HepG2 (cell line): Measurements from ENCODE around the gene C11orf86. TPM values are rescaled to one million over a fixed set of nuclear protein-coding genes. Genes with fewer than 3 reads are reported as not detected.

Experiments used
- BORCS8-MEF2B ChIP-seq: sonication (generic); formaldehyde crosslinking; IDR thresholded peaks from 2 replicates; pipeline ENCODE4 v1.8.0; 2022; ENCODE audit warnings: mild to moderate bottlenecking, missing genetic modification reagents
- HES4 ChIP-seq: sonication (generic); formaldehyde crosslinking; IDR thresholded peaks from 2 replicates; pipeline ENCODE4 v1.9.0; 2021; ENCODE audit warnings: mild to moderate bottlenecking, missing genetic modification reagents, borderline replicate concordance
- IRF2 ChIP-seq: IDR thresholded peaks from 2 replicates; pipeline ENCODE4 v1.6.1; 2018; ENCODE audit warnings: missing genetic modification reagents, missing compliant biosample characterization
- KAT8 ChIP-seq: IDR thresholded peaks from 2 replicates; pipeline ENCODE4 v1.6.1; 2016; ENCODE audit warnings: missing genetic modification reagents, missing compliant biosample characterization
- KLF6 ChIP-seq: IDR thresholded peaks from 2 replicates; pipeline ENCODE4 v1.8.0; 2016; ENCODE audit warnings: missing biosample characterization, missing genetic modification reagents
- MAX ChIP-seq: IDR thresholded peaks from 2 replicates; pipeline ENCODE4 v1.6.1; 2012; ENCODE audit warnings: inconsistent platforms
- MLX ChIP-seq: IDR thresholded peaks from 2 replicates; pipeline ENCODE4 v1.6.1; 2016
- NR2F6 ChIP-seq, 2 experiments: IDR thresholded peaks; 2 replicates each; pipeline ENCODE4 v1.6.1; 2016; ENCODE audit warnings: antibody characterized with exemption in 1 of 2, mild to moderate bottlenecking in 1 of 2
- NRL ChIP-seq: sonication (generic); formaldehyde crosslinking; IDR thresholded peaks from 2 replicates; pipeline ENCODE4 v1.5.0; 2020; ENCODE audit warnings: missing genetic modification reagents, mild to moderate bottlenecking, moderate library complexity, borderline replicate concordance
- POLR2AphosphoS5 ChIP-seq: IDR thresholded peaks from 2 replicates; pipeline ENCODE4 v1.6.1; 2012; ENCODE audit warnings: low read depth, low read length
- REXO4 ChIP-seq: sonication (generic); formaldehyde crosslinking; IDR thresholded peaks from 2 replicates; pipeline ENCODE4 v1.8.0; 2022; ENCODE audit warnings: missing genetic modification reagents, mild to moderate bottlenecking, borderline replicate concordance
- ZNF180 ChIP-seq: sonication (generic); formaldehyde crosslinking; IDR thresholded peaks from 2 replicates; pipeline ENCODE4 v1.4.0; 2020; ENCODE audit warnings: low read depth, missing genetic modification reagents, borderline replicate concordance
- ZNF230 ChIP-seq: sonication (generic); formaldehyde crosslinking; IDR thresholded peaks from 2 replicates; pipeline ENCODE4 v1.4.0; 2020; ENCODE audit warnings: mild to moderate bottlenecking, missing genetic modification reagents
- ZNF747 ChIP-seq: sonication (generic); formaldehyde crosslinking; IDR thresholded peaks from 2 replicates; pipeline ENCODE4 v1.8.1; 2023; ENCODE audit warnings: missing genetic modification reagents, mild to moderate bottlenecking, borderline replicate concordance
- ZNF768 ChIP-seq: sonication (generic); formaldehyde crosslinking; IDR thresholded peaks from 2 replicates; pipeline ENCODE4 v1.4.0; 2020; ENCODE audit warnings: missing genetic modification reagents
- polyA plus RNA-seq, 8 experiments: library from polyadenylated mRNA; depleted of rRNA in 3 of 8; stranded (reverse) in 7 of 8; unstranded in 1 of 8; fragments of >200 nt; fragmentation: Illumina TruSeq in 4 of 8; extraction: Trizol in 4 of 8; gene quantifications; 2 replicates each; pipeline versions ENCODE4 v1.2.1 to v1.2.3, GENCODE V29; 2011 to 2016; ENCODE audit warnings: low read depth in 4 of 8, missing spikeins in 1 of 8, mixed read lengths in 1 of 8; ENCODE audit not compliant: insufficient read depth in 1 of 8
- total RNA-seq, 5 experiments: library from RNA; depleted of rRNA; stranded (reverse); fragments of >200 nt; fragmentation: Illumina TruSeq; extraction: Trizol; gene quantifications; 2 replicates each; pipeline ENCODE4 v1.2.3, GENCODE V29; 2016; ENCODE audit warnings: low read depth in 1 of 5
- TF ChIP-seq, protein P1 (sequence below): fragments of 450-650 bp; IDR thresholded peaks from 2 replicates; pipeline ENCODE4 v1.6.1; 2017; ENCODE audit warnings: mild to moderate bottlenecking
- TF ChIP-seq, protein P2 (sequence below): sonication (generic); formaldehyde crosslinking; IDR thresholded peaks from 2 replicates; pipeline ENCODE4 v1.4.0; 2020; ENCODE audit warnings: mild to moderate bottlenecking, missing genetic modification reagents
- TF ChIP-seq, protein P3 (sequence below): sonication (generic); formaldehyde crosslinking; IDR thresholded peaks from 2 replicates; pipeline ENCODE4 v1.4.0; 2020; ENCODE audit warnings: missing genetic modification reagents
- TF ChIP-seq, protein P4 (sequence below): sonication (generic); formaldehyde crosslinking; IDR thresholded peaks from 2 replicates; pipeline ENCODE4 v1.8.0; 2022; ENCODE audit warnings: low read depth, missing genetic modification reagents

The C11orf86 gene
- total and polyA plus RNA-seq, 2 of the 13 experiments (the other 11 are each of a cell fraction or from before 2014, with no cell fraction given) = 0.11 to 0.18 TPM

- TF ChIP-seq, protein P1, sequence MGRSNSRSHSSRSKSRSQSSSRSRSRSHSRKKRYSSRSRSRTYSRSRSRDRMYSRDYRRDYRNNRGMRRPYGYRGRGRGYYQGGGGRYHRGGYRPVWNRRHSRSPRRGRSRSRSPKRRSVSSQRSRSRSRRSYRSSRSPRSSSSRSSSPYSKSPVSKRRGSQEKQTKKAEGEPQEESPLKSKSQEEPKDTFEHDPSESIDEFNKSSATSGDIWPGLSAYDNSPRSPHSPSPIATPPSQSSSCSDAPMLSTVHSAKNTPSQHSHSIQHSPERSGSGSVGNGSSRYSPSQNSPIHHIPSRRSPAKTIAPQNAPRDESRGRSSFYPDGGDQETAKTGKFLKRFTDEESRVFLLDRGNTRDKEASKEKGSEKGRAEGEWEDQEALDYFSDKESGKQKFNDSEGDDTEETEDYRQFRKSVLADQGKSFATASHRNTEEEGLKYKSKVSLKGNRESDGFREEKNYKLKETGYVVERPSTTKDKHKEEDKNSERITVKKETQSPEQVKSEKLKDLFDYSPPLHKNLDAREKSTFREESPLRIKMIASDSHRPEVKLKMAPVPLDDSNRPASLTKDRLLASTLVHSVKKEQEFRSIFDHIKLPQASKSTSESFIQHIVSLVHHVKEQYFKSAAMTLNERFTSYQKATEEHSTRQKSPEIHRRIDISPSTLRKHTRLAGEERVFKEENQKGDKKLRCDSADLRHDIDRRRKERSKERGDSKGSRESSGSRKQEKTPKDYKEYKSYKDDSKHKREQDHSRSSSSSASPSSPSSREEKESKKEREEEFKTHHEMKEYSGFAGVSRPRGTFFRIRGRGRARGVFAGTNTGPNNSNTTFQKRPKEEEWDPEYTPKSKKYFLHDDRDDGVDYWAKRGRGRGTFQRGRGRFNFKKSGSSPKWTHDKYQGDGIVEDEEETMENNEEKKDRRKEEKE = no peak
- TF ChIP-seq HES4 (CRISPR knock-in tag) (no peak), MAX (peak; percentile 81), NRL (CRISPR knock-in tag) (peak; percentile 74), MLX (no peak), ZNF230 (CRISPR knock-in tag) (no peak), ZNF768 (CRISPR knock-in tag) (peak; percentile 5; the same call in 1 of the 2 replicates), REXO4 (CRISPR knock-in tag) (no peak), IRF2 (CRISPR knock-in tag) (no peak), NR2F6 (IDR thresholded peaks at IDR 0.05) (no peak), NR2F6 (CRISPR knock-in tag; IDR thresholded peaks at IDR 0.05) (no peak; the same call in 1 of the 2 replicates), POLR2AphosphoS5 (no peak), ZNF180 (no peak), KLF6 (no peak), ZNF747 (CRISPR knock-in tag) (no peak), BORCS8-MEF2B (CRISPR knock-in tag) (no peak), KAT8 (no peak)
- TF ChIP-seq, protein P2, sequence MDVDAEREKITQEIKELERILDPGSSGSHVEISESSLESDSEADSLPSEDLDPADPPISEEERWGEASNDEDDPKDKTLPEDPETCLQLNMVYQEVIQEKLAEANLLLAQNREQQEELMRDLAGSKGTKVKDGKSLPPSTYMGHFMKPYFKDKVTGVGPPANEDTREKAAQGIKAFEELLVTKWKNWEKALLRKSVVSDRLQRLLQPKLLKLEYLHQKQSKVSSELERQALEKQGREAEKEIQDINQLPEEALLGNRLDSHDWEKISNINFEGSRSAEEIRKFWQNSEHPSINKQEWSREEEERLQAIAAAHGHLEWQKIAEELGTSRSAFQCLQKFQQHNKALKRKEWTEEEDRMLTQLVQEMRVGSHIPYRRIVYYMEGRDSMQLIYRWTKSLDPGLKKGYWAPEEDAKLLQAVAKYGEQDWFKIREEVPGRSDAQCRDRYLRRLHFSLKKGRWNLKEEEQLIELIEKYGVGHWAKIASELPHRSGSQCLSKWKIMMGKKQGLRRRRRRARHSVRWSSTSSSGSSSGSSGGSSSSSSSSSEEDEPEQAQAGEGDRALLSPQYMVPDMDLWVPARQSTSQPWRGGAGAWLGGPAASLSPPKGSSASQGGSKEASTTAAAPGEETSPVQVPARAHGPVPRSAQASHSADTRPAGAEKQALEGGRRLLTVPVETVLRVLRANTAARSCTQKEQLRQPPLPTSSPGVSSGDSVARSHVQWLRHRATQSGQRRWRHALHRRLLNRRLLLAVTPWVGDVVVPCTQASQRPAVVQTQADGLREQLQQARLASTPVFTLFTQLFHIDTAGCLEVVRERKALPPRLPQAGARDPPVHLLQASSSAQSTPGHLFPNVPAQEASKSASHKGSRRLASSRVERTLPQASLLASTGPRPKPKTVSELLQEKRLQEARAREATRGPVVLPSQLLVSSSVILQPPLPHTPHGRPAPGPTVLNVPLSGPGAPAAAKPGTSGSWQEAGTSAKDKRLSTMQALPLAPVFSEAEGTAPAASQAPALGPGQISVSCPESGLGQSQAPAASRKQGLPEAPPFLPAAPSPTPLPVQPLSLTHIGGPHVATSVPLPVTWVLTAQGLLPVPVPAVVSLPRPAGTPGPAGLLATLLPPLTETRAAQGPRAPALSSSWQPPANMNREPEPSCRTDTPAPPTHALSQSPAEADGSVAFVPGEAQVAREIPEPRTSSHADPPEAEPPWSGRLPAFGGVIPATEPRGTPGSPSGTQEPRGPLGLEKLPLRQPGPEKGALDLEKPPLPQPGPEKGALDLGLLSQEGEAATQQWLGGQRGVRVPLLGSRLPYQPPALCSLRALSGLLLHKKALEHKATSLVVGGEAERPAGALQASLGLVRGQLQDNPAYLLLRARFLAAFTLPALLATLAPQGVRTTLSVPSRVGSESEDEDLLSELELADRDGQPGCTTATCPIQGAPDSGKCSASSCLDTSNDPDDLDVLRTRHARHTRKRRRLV = no peak
- TF ChIP-seq, protein P3, sequence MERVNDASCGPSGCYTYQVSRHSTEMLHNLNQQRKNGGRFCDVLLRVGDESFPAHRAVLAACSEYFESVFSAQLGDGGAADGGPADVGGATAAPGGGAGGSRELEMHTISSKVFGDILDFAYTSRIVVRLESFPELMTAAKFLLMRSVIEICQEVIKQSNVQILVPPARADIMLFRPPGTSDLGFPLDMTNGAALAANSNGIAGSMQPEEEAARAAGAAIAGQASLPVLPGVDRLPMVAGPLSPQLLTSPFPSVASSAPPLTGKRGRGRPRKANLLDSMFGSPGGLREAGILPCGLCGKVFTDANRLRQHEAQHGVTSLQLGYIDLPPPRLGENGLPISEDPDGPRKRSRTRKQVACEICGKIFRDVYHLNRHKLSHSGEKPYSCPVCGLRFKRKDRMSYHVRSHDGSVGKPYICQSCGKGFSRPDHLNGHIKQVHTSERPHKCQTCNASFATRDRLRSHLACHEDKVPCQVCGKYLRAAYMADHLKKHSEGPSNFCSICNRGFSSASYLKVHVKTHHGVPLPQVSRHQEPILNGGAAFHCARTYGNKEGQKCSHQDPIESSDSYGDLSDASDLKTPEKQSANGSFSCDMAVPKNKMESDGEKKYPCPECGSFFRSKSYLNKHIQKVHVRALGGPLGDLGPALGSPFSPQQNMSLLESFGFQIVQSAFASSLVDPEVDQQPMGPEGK (CRISPR knock-in tag) = 0 out of 2 replicates have a peak, but pooled peaks have one; percentile 16
- TF ChIP-seq, protein P4, sequence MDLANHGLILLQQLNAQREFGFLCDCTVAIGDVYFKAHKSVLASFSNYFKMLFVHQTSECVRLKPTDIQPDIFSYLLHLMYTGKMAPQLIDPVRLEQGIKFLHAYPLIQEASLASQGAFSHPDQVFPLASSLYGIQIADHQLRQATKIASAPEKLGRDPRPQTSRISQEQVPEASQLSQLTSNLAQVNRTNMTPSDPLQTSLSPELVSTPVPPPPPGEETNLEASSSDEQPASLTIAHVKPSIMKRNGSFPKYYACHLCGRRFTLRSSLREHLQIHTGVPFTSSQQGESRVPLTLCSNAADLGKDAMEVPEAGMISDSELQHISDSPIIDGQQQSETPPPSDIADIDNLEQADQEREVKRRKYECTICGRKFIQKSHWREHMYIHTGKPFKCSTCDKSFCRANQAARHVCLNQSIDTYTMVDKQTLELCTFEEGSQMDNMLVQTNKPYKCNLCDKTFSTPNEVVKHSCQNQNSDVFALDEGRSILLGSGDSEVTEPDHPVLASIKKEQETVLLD (CRISPR knock-in tag) = no peak
Observed at GRCh38 chr11:66976028-66976467, 944 bp downstream of the C11orf86 start (continued).
